GM19193 (cell line): ENCODE results near the gene SFSWAP.

Experiments used
- POLR2A ChIP-seq: IDR thresholded peaks from 4 replicates; pipeline ENCODE4 v1.6.1; 2011; ENCODE audit not compliant: insufficient read depth, insufficient read length; ENCODE audit errors: extremely low read depth

Gene SFSWAP

GRCh38 chr12:131842169-131842568 is 131.3 kb downstream of the SFSWAP start:
- TF ChIP-seq POLR2A, result no peak

- TF ChIP-seq POLR2A, result no peak
Observed at GRCh38 chr12:131843527-131843926, 132.6 kb downstream of the SFSWAP start.

GRCh38 chr12:131844140-131844539 is 133.2 kb downstream of the SFSWAP start:
- TF ChIP-seq POLR2A, result no peak

- TF ChIP-seq POLR2A, result no peak
Observed at GRCh38 chr12:131844656-131845055, 133.8 kb downstream of the SFSWAP start.

- TF ChIP-seq POLR2A, result no peak
Observed at GRCh38 chr12:131845121-131845520, 134.2 kb downstream of the SFSWAP start.

- no peak for TF ChIP-seq POLR2A
Observed at GRCh38 chr12:131847456-131847855, 136.6 kb downstream of the SFSWAP start.

DNA sequence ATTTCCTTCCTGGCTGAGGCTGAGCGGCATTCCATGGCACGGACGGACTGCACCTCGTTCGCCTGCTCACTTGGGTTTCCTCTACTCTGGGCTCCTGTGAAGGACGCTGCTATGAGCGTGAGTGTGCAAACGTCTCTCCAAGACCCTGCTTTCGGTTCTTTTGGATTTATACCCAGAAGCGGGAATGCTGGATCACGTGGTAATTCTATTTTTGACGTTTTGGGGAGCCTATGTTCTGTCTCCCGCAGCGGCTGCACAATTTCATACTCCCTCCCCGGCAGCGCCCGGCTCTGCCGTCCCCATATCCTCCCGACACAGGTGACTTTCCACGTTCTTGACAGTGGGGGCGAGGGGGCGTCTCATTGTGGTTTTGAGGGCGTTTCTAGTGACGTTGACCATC is 137.9 kb downstream of the SFSWAP start:
- TF ChIP-seq POLR2A, result no peak
